Measurements from ENCODE around the gene PEX5L. TPM values are rescaled to one million over a fixed set of nuclear protein-coding genes. Genes with fewer than 3 reads are reported as not detected.

PEX5L gene
- total and polyA plus RNA-seq, 2 donors (not counting 1 experiment from before 2014, with no cell fraction given): 0.52 to 5.9 TPM

- H3K79me2 ChIP-seq (ENCODE audit: control insufficient read depth, insufficient read depth, low read length): no peaks in the 10 kb centered on the region
Measured at GRCh38 chr3:179861953-179862352, 174.8 kb downstream of the PEX5L start.

DNA sequence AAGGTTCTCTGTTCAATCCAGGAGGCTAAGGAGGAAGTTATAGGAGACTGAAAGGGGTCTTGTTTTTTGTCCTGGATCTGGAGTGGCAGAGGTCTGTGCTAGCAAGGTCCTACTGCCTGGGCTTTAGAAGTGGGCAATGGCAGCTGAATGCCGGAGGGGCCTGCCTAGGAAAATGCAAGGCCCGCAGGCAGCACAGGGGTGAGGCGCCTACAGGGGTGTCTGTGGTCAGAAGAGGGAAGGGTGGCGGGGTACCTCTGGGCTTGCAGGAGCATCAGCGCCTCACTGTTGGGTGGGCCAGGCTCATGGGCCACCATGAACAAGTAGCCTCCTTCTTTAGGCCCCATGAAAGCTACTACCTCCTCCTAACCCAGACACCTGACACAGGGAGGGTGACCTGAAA is 175.4 kb downstream of the PEX5L start:
- H3K4me3 ChIP-seq (replicated peaks in 1 of 4; ENCODE audit: control extremely low read depth in 1 of 4, insufficient read depth in 1 of 4, low read depth in 3 of 4, low read length in 4 of 4): no peak overlapping the region
- no peak overlapping the region for H3K27ac ChIP-seq (ENCODE audit: insufficient read depth, low read length)
- no peaks in the 10 kb centered on the region for H3K79me2 ChIP-seq (ENCODE audit: control insufficient read depth, insufficient read depth, low read length)
- no peak overlapping the region for H2AFZ ChIP-seq (ENCODE audit: low read length)
- no peaks in the 10 kb centered on the region for H3K36me3 ChIP-seq (ENCODE audit: control insufficient read depth, insufficient read depth, low read length)
- no peak overlapping the region for H3K9ac ChIP-seq (ENCODE audit: insufficient read depth, low read length)
- no peaks in the 10 kb centered on the region for H4K20me1 ChIP-seq (ENCODE audit: control insufficient read depth, extremely low read depth, insufficient read depth, low read length)
- H3K4me1 ChIP-seq (ENCODE audit: control insufficient read depth, extremely low read depth, insufficient read depth, low read length): no peaks in the 10 kb centered on the region
- no peak overlapping the region for H3K4me2 ChIP-seq (ENCODE audit: extremely low read depth, insufficient read depth, low read length)
- TF ChIP-seq EZH2 (IDR thresholded peaks at IDR 0.05; ENCODE audit: low read length, missing control alignments): no peak
- TF ChIP-seq, protein P1, sequence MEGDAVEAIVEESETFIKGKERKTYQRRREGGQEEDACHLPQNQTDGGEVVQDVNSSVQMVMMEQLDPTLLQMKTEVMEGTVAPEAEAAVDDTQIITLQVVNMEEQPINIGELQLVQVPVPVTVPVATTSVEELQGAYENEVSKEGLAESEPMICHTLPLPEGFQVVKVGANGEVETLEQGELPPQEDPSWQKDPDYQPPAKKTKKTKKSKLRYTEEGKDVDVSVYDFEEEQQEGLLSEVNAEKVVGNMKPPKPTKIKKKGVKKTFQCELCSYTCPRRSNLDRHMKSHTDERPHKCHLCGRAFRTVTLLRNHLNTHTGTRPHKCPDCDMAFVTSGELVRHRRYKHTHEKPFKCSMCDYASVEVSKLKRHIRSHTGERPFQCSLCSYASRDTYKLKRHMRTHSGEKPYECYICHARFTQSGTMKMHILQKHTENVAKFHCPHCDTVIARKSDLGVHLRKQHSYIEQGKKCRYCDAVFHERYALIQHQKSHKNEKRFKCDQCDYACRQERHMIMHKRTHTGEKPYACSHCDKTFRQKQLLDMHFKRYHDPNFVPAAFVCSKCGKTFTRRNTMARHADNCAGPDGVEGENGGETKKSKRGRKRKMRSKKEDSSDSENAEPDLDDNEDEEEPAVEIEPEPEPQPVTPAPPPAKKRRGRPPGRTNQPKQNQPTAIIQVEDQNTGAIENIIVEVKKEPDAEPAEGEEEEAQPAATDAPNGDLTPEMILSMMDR (conservative IDR thresholded peaks at IDR 0.05 in 1 of 2, IDR thresholded peaks at IDR 0.05 in 1 of 2; ENCODE audit: low read depth in 1 of 2, low read length in 2 of 2): no peak
- H3K27me3 ChIP-seq (ENCODE audit: control insufficient read depth, insufficient read depth, low read length): no peaks in the 10 kb centered on the region
- no peak for DNase-seq (ENCODE audit: low read depth in 2 of 2)
- H3K9me3 ChIP-seq (ENCODE audit: control insufficient read depth, insufficient read depth, low read depth, low read length): no peaks in the 10 kb centered on the region

More at GRCh38 chr3:179861953-179862352, 174.8 kb downstream of the PEX5L start:
- Histone ChIP-seq H3K9me3 (ENCODE audit: control insufficient read depth, insufficient read depth, low read depth, low read length) (no peaks in the 10 kb centered on the region), H3K9ac (ENCODE audit: insufficient read depth, low read length) (no peak overlapping the region), H3K27me3 (ENCODE audit: control insufficient read depth, insufficient read depth, low read length) (no peaks in the 10 kb centered on the region), H3K27ac (ENCODE audit: insufficient read depth, low read length) (no peak overlapping the region), H4K20me1 (ENCODE audit: control insufficient read depth, extremely low read depth, insufficient read depth, low read length) (no peaks in the 10 kb centered on the region), H3K36me3 (ENCODE audit: control insufficient read depth, insufficient read depth, low read length) (no peaks in the 10 kb centered on the region), H3K4me3 (replicated peaks in 1 of 4; ENCODE audit: control extremely low read depth in 1 of 4, insufficient read depth in 1 of 4, low read depth in 3 of 4, low read length in 4 of 4) (no peak overlapping the region), H3K4me1 (ENCODE audit: control insufficient read depth, extremely low read depth, insufficient read depth, low read length) (no peaks in the 10 kb centered on the region), H2AFZ (ENCODE audit: low read length) (no peak overlapping the region), H3K4me2 (ENCODE audit: extremely low read depth, insufficient read depth, low read length) (no peak overlapping the region)
- DNase-seq (ENCODE audit: low read depth in 2 of 2): no peak
- TF ChIP-seq, protein P1 (conservative IDR thresholded peaks at IDR 0.05 in 1 of 2, IDR thresholded peaks at IDR 0.05 in 1 of 2; ENCODE audit: low read depth in 1 of 2, low read length in 2 of 2): no peak
- TF ChIP-seq EZH2 (IDR thresholded peaks at IDR 0.05; ENCODE audit: low read length, missing control alignments): no peak

- no peak overlapping the region for H3K9ac ChIP-seq (ENCODE audit: insufficient read depth, low read length)
- H2AFZ ChIP-seq (ENCODE audit: low read length): no peak overlapping the region
- no peak for TF ChIP-seq EZH2 (IDR thresholded peaks at IDR 0.05; ENCODE audit: low read length, missing control alignments)
- TF ChIP-seq, protein P1 (conservative IDR thresholded peaks at IDR 0.05 in 1 of 2, IDR thresholded peaks at IDR 0.05 in 1 of 2; ENCODE audit: low read depth in 1 of 2, low read length in 2 of 2): no peak
- no peak overlapping the region for H3K4me3 ChIP-seq (replicated peaks in 1 of 4; ENCODE audit: control extremely low read depth in 1 of 4, insufficient read depth in 1 of 4, low read depth in 3 of 4, low read length in 4 of 4)
- H3K79me2 ChIP-seq (ENCODE audit: control insufficient read depth, insufficient read depth, low read length): no peaks in the 10 kb centered on the region
- H3K9me3 ChIP-seq (ENCODE audit: control insufficient read depth, insufficient read depth, low read depth, low read length): no peaks in the 10 kb centered on the region
- no peaks in the 10 kb centered on the region for H3K4me1 ChIP-seq (ENCODE audit: control insufficient read depth, extremely low read depth, insufficient read depth, low read length)
- no peaks in the 10 kb centered on the region for H3K36me3 ChIP-seq (ENCODE audit: control insufficient read depth, insufficient read depth, low read length)
- H4K20me1 ChIP-seq (ENCODE audit: control insufficient read depth, extremely low read depth, insufficient read depth, low read length): no peaks in the 10 kb centered on the region
- H3K4me2 ChIP-seq (ENCODE audit: extremely low read depth, insufficient read depth, low read length): no peak overlapping the region
- no peak for DNase-seq (ENCODE audit: low read depth in 2 of 2)
- H3K27me3 ChIP-seq (ENCODE audit: control insufficient read depth, insufficient read depth, low read length): no peaks in the 10 kb centered on the region
- no peak overlapping the region for H3K27ac ChIP-seq (ENCODE audit: insufficient read depth, low read length)
Measured at GRCh38 chr3:179860275-179861107, 176.2 kb downstream of the PEX5L start.

Data from fibroblast of lung (primary cell).